ENCODE data around the gene TMEM8B. TPM values are rescaled to one million over a fixed set of nuclear protein-coding genes. Genes with fewer than 3 reads are reported as not detected.

TMEM8B gene
- total and polyA plus RNA-seq, 10 donors = 2.9 to 9.8 (median 6.2) TPM

DNA sequence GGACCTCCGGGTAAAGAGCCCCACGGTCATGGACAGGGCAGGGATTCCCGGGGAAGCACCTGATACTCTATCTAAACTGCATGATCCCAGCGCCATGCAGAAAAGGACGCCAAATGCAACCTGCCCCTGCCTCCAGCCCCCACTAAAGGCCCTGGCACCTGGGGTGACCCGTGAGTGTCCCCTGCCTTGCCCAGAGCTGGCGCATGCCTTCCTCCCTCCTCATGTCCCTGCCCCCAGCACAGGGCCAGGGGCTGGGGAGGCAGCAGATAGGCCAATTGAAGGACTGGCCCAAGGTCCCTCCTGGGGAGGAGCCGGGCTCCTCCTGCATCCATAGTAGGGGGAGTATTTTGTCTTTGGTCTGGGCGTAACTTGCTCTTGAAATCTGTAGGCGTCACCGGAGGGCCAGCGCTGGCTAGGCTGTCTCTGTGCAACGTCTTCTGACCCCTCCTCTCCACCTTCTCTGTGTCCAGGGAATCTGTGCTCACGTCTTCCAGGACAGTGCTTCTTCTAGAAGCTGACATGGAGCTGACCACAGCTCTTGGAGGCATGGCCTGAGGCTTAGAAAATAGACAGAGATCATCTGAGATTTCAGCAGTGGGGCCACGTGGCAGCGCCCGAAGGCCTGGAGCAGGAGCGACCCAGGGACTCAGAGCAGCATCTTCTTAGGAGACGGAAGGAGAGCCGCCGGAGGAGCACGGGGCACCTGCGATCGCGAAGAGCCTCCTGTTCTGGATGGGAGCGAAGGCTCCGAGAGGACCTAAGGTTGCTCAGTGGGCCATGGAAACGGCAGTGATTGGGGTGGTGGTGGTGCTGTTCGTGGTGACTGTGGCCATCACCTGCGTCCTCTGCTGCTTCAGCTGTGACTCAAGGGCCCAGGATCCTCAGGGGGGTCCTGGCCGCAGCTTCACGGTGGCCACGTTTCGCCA, 80.9 kb downstream of the TMEM8B start:
- Histone ChIP-seq H3K27me3 (replicated peaks in 1 of 7) (no peaks in the 10 kb centered on the region), H3K27ac (peak overlapping the region in 7 of 8 donors; percentile 5 to 82 (median 78)), H3K36me3 (no peaks in the 10 kb centered on the region), H3K9me3 (no peaks in the 10 kb centered on the region), H3K4me1 (peaks cover 51 to 90% (median 73%) of the 10 kb centered on the region in 6 donors), H3K4me3 (peak overlapping the region in 1 of 8 donors; percentile 4)
- peak in 2 of 3 donors; percentile 36 to 52 for TF ChIP-seq POLR2AphosphoS5 (IDR thresholded peaks at IDR 0.05)
- TF ChIP-seq, protein P1, sequence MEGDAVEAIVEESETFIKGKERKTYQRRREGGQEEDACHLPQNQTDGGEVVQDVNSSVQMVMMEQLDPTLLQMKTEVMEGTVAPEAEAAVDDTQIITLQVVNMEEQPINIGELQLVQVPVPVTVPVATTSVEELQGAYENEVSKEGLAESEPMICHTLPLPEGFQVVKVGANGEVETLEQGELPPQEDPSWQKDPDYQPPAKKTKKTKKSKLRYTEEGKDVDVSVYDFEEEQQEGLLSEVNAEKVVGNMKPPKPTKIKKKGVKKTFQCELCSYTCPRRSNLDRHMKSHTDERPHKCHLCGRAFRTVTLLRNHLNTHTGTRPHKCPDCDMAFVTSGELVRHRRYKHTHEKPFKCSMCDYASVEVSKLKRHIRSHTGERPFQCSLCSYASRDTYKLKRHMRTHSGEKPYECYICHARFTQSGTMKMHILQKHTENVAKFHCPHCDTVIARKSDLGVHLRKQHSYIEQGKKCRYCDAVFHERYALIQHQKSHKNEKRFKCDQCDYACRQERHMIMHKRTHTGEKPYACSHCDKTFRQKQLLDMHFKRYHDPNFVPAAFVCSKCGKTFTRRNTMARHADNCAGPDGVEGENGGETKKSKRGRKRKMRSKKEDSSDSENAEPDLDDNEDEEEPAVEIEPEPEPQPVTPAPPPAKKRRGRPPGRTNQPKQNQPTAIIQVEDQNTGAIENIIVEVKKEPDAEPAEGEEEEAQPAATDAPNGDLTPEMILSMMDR (IDR thresholded peaks at IDR 0.05 in 8 of 11, conservative IDR thresholded peaks at IDR 0.05 in 3 of 11) = no peak
- TF ChIP-seq POLR2A (IDR thresholded peaks at IDR 0.05) = no peak
- 77 to 90% (median 82%) methylated on average over 32 to 34 of the region's 34 CpGs for WGBS, 5 donors
- DNase-seq = no peak
- intact Hi-C loops (cut with DNase I; ENCODE audit: low total_unique reads) = loop anchor here (10.0 kb wide), 1 partner anchor 115 kb away; no protein-coding TSS in a partner anchor

DNA sequence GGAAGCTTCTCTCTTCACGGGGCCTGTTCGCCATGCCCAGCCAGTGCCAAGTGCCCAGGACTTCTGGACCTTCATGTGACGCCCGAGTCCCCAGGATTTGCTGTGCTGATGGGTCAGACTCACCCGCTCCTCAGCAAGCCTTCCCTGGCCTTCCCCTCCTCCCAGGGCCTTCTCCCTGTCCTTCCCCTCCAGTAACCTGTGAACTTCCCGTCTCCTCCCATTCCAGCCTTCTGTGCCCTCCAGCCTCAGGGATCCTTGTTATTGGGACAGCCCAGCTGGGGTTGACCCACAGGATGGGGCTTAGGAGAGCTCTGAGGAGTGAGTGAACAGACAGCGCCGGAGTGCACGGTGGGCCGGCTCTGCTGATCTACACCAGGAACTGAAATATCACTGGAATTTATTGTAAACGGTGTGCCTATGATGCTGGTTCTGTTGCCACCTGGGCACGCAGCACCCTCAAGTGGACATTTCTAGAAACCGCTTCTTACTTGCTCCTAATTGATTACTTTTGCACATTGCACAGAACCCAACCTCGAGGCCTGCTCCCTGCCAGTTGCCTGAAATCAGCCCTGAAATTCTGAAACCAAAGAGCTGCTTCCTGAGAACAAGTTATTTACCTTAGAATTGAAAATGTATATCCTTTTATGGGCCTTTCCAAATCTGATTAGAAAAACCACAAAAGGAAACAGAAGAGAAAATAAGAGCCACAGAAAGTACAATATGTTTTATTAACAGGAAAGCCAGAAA, 81.8 kb downstream of the TMEM8B start:
- Histone ChIP-seq H3K27ac (peak overlapping the region in 7 of 8 donors; percentile 5 to 82 (median 78)), H3K27me3 (replicated peaks in 1 of 7) (no peaks in the 10 kb centered on the region), H3K36me3 (no peaks in the 10 kb centered on the region), H3K4me1 (peaks cover 46 to 90% (median 66%) of the 10 kb centered on the region in 6 donors), H3K9me3 (no peaks in the 10 kb centered on the region), H3K4me3 (peak overlapping the region in 1 of 8 donors; percentile 4)
- intact Hi-C loops (cut with DNase I; ENCODE audit: low total_unique reads) = no loop called here
- TF ChIP-seq POLR2AphosphoS5 (IDR thresholded peaks at IDR 0.05) (peak in 2 of 3 donors; percentile 31 to 36), POLR2A (IDR thresholded peaks at IDR 0.05) (no peak)
- TF ChIP-seq, protein P1 (IDR thresholded peaks at IDR 0.05 in 8 of 11, conservative IDR thresholded peaks at IDR 0.05 in 3 of 11) = peak in 8 of 11 experiments; percentile 12 to 52 (median 38)
- peak; percentile 80 for DNase-seq
- WGBS, 5 donors = 44 to 52% (median 47%) methylated on average over 12 to 14 of the region's 14 CpGs

GRCh38 chr9:35911690-35912089, 82.7 kb downstream of the TMEM8B start:
- Histone ChIP-seq H3K36me3 (no peaks in the 10 kb centered on the region), H3K4me3 (no peak overlapping the region), H3K9me3 (no peaks in the 10 kb centered on the region), H3K27me3 (replicated peaks in 1 of 7) (no peaks in the 10 kb centered on the region), H3K4me1 (peaks cover 41 to 90% (median 60%) of the 10 kb centered on the region in 6 donors), H3K27ac (peak overlapping the region in 4 of 8 donors; percentile 73 to 80 (median 78))
- TF ChIP-seq POLR2A (IDR thresholded peaks at IDR 0.05) (no peak), POLR2AphosphoS5 (IDR thresholded peaks at IDR 0.05) (no peak)
- TF ChIP-seq, protein P1 (IDR thresholded peaks at IDR 0.05 in 8 of 11, conservative IDR thresholded peaks at IDR 0.05 in 3 of 11) = no peak
- 66 to 79% (median 75%) methylated on average over 10 of the region's 10 CpGs for WGBS, 5 donors
- intact Hi-C loops (cut with DNase I; ENCODE audit: low total_unique reads) = no loop called here
- no peak for DNase-seq
